ENCODE results near the gene MYORG.

Gene MYORG

GRCh38 chr9:34384368-34385165, 7.9 kb upstream of the MYORG start:
- DNase-seq = no peak

- no peak for DNase-seq
These were observed 7.2 kb upstream of the MYORG start for GRCh38 chr9:34383904-34384303.

- DNase-seq = no peak
These were observed 6.2 kb upstream of the MYORG start for GRCh38 chr9:34382879-34383278.

- DNase-seq = no peak
These were observed 5.4 kb upstream of the MYORG start for GRCh38 chr9:34382054-34382453.

GRCh38 chr9:34381323-34381722, 4.6 kb upstream of the MYORG start:
- DNase-seq = no peak

- peak; percentile 80 for DNase-seq
These were observed 4.0 kb upstream of the MYORG start for GRCh38 chr9:34380511-34381315.

GRCh38 chr9:34380034-34380510, 3.4 kb upstream of the MYORG start:
- no peak for DNase-seq

- DNase-seq = peak; percentile 86
These were observed 2.8 kb upstream of the MYORG start for GRCh38 chr9:34379334-34380033.

- no peak for DNase-seq
These were observed 1.8 kb upstream of the MYORG start for GRCh38 chr9:34378376-34379060.

- DNase-seq = no peak
These were observed 677 bp upstream of the MYORG start for GRCh38 chr9:34377404-34377746.

GRCh38 chr9:34375901-34376595, 650 bp downstream of the MYORG start:
- DNase-seq = peak; percentile 43

- no peak for DNase-seq
These were observed 1.7 kb downstream of the MYORG start for GRCh38 chr9:34374905-34375552.

GRCh38 chr9:34374339-34374738, 2.4 kb downstream of the MYORG start:
- DNase-seq = no peak

- DNase-seq = no peak
These were observed 2.9 kb downstream of the MYORG start for GRCh38 chr9:34373749-34374148.

GRCh38 chr9:34372467-34373011, 4.2 kb downstream of the MYORG start:
- DNase-seq = no peak

- no peak for DNase-seq
These were observed 4.7 kb downstream of the MYORG start for GRCh38 chr9:34371886-34372466.

GRCh38 chr9:34370970-34371880, 5.5 kb downstream of the MYORG start:
- DNase-seq = no peak

GRCh38 chr9:34370335-34370969, 6.2 kb downstream of the MYORG start:
- no peak for DNase-seq

- DNase-seq = no peak
These were observed 7.1 kb downstream of the MYORG start for GRCh38 chr9:34369636-34370035.

All from T-helper 9 cell (primary cell).